ENCODE measurements around the gene METAP1D.

METAP1D gene

GRCh38 chr2:172072303-172072702 lies 72.5 kb downstream of the METAP1D start:
- no peak for DNase-seq
- Histone ChIP-seq H3K36me3 (no peaks in the 10 kb centered on the region), H3K4me3 (ENCODE audit: low read depth, low read length) (no peak overlapping the region), H3K27me3 (ENCODE audit: insufficient read depth, low read depth, severe bottlenecking) (no peaks in the 10 kb centered on the region), H3K27ac (no peak overlapping the region), H3K9me3 (ENCODE audit: severe bottlenecking) (no peaks in the 10 kb centered on the region)
- TF ChIP-seq CTCF (IDR thresholded peaks at IDR 0.05; ENCODE audit: low read depth, low read length): no peak

- no peaks in the 10 kb centered on the region for H3K9me3 ChIP-seq (ENCODE audit: severe bottlenecking)
- no peak overlapping the region for H3K27ac ChIP-seq
- H3K27me3 ChIP-seq (ENCODE audit: insufficient read depth, low read depth, severe bottlenecking): no peaks in the 10 kb centered on the region
- no peak for DNase-seq
- no peaks in the 10 kb centered on the region for H3K36me3 ChIP-seq
- no peak for TF ChIP-seq CTCF (IDR thresholded peaks at IDR 0.05; ENCODE audit: low read depth, low read length)
- H3K4me3 ChIP-seq (ENCODE audit: low read depth, low read length): no peak overlapping the region
Observed at GRCh38 chr2:172072706-172073105, 73.0 kb downstream of the METAP1D start.

- Histone ChIP-seq H3K4me3 (ENCODE audit: low read depth, low read length) (no peak overlapping the region), H3K36me3 (no peaks in the 10 kb centered on the region), H3K27ac (no peak overlapping the region), H3K9me3 (ENCODE audit: severe bottlenecking) (no peaks in the 10 kb centered on the region), H3K27me3 (ENCODE audit: insufficient read depth, low read depth, severe bottlenecking) (no peaks in the 10 kb centered on the region)
- no peak for TF ChIP-seq CTCF (IDR thresholded peaks at IDR 0.05; ENCODE audit: low read depth, low read length)
- DNase-seq: no peak
Observed at GRCh38 chr2:172073518-172073917, 73.8 kb downstream of the METAP1D start.

DNA sequence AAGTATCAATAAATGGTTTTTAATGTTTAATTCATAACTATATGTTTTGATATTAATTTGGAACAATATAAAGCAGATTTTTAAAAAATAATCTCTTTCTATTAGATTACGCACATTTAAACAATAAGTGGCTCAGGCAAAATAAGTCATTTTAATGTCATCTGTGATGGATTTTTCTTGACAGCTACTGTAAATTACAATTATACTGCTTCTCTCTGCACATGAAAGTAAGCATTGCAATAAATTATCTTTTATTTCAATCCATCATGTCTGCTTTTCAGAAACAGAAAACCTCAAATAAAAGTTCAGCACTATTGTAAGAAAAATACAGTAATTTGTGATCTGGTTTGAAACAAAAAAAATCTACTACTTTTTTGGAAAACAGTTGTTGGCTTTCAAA lies 74.5 kb downstream of the METAP1D start:
- Histone ChIP-seq H3K27ac (no peak overlapping the region), H3K36me3 (no peaks in the 10 kb centered on the region), H3K4me3 (ENCODE audit: low read depth, low read length) (no peak overlapping the region), H3K9me3 (ENCODE audit: severe bottlenecking) (no peaks in the 10 kb centered on the region), H3K27me3 (ENCODE audit: insufficient read depth, low read depth, severe bottlenecking) (no peaks in the 10 kb centered on the region)
- no peak for DNase-seq
- no peak for TF ChIP-seq CTCF (IDR thresholded peaks at IDR 0.05; ENCODE audit: low read depth, low read length)

DNA sequence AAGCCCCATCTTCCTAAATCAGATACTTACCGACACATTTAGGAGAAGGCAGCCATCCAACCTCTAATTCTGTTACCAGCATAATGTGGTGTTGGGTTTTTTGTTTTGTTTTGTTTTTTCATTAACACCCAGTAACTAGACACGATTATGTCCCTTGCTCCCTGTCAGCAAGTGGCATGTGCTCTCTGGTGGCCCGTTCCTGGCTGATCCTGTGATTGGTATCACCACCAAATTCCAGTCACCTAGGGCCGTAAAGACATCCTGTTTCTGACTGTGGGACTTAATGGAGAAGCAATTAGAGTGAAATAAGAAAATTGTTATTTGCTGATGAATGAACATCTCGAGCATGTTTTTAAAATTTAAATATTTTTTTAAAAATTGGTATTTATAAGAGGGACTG lies 79.7 kb downstream of the METAP1D start:
- Histone ChIP-seq H3K36me3 (no peaks in the 10 kb centered on the region), H3K9me3 (ENCODE audit: severe bottlenecking) (no peaks in the 10 kb centered on the region), H3K4me3 (ENCODE audit: low read depth, low read length) (no peak overlapping the region), H3K27ac (no peak overlapping the region), H3K27me3 (ENCODE audit: insufficient read depth, low read depth, severe bottlenecking) (peaks cover 19% of the 10 kb centered on the region)
- no peak for TF ChIP-seq CTCF (IDR thresholded peaks at IDR 0.05; ENCODE audit: low read depth, low read length)
- no peak for DNase-seq

- no peaks in the 10 kb centered on the region for H3K36me3 ChIP-seq
- H3K27ac ChIP-seq: no peak overlapping the region
- H3K9me3 ChIP-seq (ENCODE audit: severe bottlenecking): no peaks in the 10 kb centered on the region
- H3K4me3 ChIP-seq (ENCODE audit: low read depth, low read length): no peak overlapping the region
- no peak for DNase-seq
- no peak for TF ChIP-seq CTCF (IDR thresholded peaks at IDR 0.05; ENCODE audit: low read depth, low read length)
- peaks cover 22% of the 10 kb centered on the region for H3K27me3 ChIP-seq (ENCODE audit: insufficient read depth, low read depth, severe bottlenecking)
Observed at GRCh38 chr2:172079838-172080640, 80.3 kb downstream of the METAP1D start.

All from WERI-Rb-1 (cell line).